Testis (tissue), 3 donors: Measurements from ENCODE around the gene PEAR1. TPM values are rescaled to one million over a fixed set of nuclear protein-coding genes. Genes with fewer than 3 reads are reported as not detected.

Experiments
- DNase-seq: peaks from one replicate; pipeline ENCODE4 v3.0.0-alpha.2; 2019
- H3K27ac ChIP-seq, 2 donors: fragments of 200-600 bp; sonication (generic); one replicate each; pipeline ENCODE4 v1.5.1; 2019
- H3K27me3 ChIP-seq: fragments of 200-600 bp; sonication (generic); one replicate; pipeline ENCODE4 v1.5.1; 2019
- H3K36me3 ChIP-seq: fragments of 200-600 bp; sonication (generic); one replicate; pipeline ENCODE4 v1.5.1; 2017; ENCODE audit warnings: low read depth; ENCODE audit errors: missing control alignments
- H3K4me1 ChIP-seq: fragments of 200-600 bp; sonication (generic); one replicate; pipeline ENCODE4 v1.5.1; 2019
- H3K4me3 ChIP-seq, 2 donors: fragments of 200-600 bp; sonication (generic); one replicate each; pipeline ENCODE4 v1.5.1; 2017 to 2019
- H3K9me3 ChIP-seq: fragments of 200-600 bp; sonication (generic); one replicate; pipeline ENCODE4 v1.5.1; 2017
- POLR2A ChIP-seq: fragments of 450-650 bp; IDR thresholded peaks from one replicate; pipeline ENCODE4 v1.6.1; 2017; ENCODE audit warnings: antibody characterized with exemption, mild to moderate bottlenecking, moderate library complexity
- WGBS, 2 donors: methylation state at CpG; one replicate each; pipeline ENCODE4 v1.1.5; 2018; 5-methylcytosine and 5-hydroxymethylcytosine counted together
- intact Hi-C: fragments of 100-400 bp; cut with DNase I; formaldehyde crosslinking; loops from one replicate; pipeline ENCODE4 v1.15.1; 2023; ENCODE audit warnings: low total_unique reads
- polyA plus RNA-seq: library from polyadenylated mRNA; stranded (reverse); fragments of 350-450 nt; fragmentation: Illumina TruSeq; extraction: RNeasy Lipid Tissue Mini Kit (QIAGEN cat#74804); gene quantifications from one replicate; pipeline ENCODE4 v1.2.3, GENCODE V29; 2014; ENCODE audit warnings: low read depth, low replicate concordance; ENCODE audit not compliant: insufficient read depth
- total RNA-seq, 2 donors: library from RNA; depleted of rRNA; stranded (reverse); fragments of >200 nt; gene quantifications; one replicate each; pipeline ENCODE4 v1.2.3, GENCODE V29; 2016
- TF ChIP-seq, protein P1 (sequence below), 3 experiments: fragments of 450-650 bp in 2 of 3; fragments of 200-600 bp in 1 of 3; sonication (generic) in 1 of 3; IDR thresholded peaks; one replicate each; pipeline ENCODE4 v1.5.1; 2016 to 2019; ENCODE audit warnings: antibody characterized with exemption in 3 of 3, mild to moderate bottlenecking in 2 of 3, moderate library complexity in 1 of 3

Gene PEAR1
- total and polyA plus RNA-seq, 3 donors from 2014 or later, result 10.5 to 13.8 (median 13.8) TPM

DNA sequence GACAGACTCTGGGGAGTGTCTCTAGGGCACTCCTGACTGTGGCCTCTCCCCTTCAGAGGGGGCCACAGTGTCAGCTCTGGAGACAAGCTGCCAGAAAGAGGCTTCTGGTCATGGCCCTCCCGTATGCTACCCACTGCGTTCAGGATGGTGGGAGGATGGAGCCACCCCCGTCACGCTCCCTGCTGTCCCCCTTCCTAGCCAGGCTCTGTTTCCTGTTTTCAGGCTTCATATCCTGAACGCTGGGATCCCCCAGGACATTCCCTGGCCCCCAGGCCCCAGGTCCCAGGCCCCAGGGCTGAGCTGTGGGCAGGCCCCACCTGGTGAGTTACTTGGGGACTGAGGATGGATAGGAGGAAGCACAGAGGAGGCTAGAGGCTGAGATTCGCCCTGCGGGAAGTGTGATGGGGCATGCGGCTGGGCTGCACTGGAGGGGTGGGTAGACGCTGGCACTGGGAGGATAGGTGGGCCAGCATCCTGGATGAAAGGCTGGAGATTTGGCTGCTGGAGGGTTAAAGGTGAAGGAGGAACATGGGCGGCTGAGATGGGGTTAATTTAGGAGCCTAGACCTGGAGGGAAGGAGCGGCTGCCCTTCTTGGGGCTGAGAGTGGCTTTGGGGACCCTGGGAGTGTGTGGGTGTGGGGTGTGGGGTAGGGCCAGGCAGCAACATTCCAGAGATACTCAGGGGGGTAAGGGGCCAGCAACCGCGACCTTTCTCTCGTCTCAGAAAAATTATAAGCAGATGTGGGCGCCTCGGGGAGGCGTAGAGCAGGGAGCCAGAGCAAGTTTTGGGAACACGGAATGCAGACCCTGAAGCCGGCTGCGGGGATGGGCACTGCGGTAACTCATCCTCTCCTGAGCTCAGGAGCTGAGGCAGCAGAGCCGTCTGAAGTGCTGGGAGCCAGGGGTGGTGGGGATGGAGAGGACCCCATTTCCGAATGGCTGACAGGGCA lies 8.7 kb downstream of the PEAR1 start:
- peaks cover 56% of the 10 kb centered on the region for H3K4me1 ChIP-seq

DNA sequence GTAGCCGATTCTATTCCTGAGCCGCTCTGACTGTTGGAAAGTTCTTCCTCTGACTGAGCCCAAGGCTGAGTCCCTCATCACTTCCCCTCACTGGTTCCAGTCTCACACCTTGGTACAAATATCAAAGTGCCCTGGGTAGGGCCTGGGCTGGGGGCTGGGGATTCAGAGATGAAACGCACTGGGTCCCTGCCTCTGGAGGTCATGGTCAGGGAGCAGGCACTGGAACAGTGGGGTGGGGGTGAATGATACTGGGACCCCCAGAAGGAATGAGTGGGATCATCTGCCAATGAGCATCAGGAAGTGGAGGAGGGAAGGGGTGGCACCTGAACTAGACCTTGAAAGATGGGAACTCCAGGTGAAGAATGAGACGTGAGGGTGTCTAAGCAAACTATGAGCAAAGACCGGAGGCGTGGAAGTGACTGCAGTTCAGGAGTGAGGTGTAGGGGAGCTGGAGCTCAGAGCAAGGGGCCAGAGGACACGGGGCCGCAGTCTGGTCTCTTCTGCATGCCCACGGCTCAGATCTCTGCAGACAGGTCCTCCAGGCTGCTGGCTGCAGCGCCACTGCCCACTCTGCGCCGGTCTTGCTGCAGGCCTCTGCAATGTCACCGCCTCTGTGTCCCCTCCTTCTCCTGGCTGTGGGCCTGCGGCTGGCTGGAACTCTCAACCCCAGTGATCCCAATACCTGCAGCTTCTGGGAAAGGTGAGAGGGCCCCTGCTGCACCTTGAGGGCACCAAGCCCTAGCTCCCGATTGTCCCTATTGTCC lies 10.0 kb downstream of the PEAR1 start:
- intact Hi-C loops, result no loop called here
- no peaks in the 10 kb centered on the region for H3K27me3 ChIP-seq
- H3K9me3 ChIP-seq, result no peaks in the 10 kb centered on the region
- H3K36me3 ChIP-seq, result no peaks in the 10 kb centered on the region
- WGBS, 2 donors, result 50 to 72% methylated on average over 15 of the region's 15 CpGs
- peaks cover 52% of the 10 kb centered on the region for H3K4me1 ChIP-seq
- H3K27ac ChIP-seq, result peak overlapping the region in 1 of 2 donors; percentile 45
- TF ChIP-seq, protein P1, sequence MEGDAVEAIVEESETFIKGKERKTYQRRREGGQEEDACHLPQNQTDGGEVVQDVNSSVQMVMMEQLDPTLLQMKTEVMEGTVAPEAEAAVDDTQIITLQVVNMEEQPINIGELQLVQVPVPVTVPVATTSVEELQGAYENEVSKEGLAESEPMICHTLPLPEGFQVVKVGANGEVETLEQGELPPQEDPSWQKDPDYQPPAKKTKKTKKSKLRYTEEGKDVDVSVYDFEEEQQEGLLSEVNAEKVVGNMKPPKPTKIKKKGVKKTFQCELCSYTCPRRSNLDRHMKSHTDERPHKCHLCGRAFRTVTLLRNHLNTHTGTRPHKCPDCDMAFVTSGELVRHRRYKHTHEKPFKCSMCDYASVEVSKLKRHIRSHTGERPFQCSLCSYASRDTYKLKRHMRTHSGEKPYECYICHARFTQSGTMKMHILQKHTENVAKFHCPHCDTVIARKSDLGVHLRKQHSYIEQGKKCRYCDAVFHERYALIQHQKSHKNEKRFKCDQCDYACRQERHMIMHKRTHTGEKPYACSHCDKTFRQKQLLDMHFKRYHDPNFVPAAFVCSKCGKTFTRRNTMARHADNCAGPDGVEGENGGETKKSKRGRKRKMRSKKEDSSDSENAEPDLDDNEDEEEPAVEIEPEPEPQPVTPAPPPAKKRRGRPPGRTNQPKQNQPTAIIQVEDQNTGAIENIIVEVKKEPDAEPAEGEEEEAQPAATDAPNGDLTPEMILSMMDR (IDR thresholded peaks at IDR 0.05), result no peak
- H3K4me3 ChIP-seq, result no peak overlapping the region
- DNase-seq, result no peak

More for the DNA sequence above, 8.7 kb downstream of the PEAR1 start:
- intact Hi-C loops, result no loop called here
- no peaks in the 10 kb centered on the region for H3K36me3 ChIP-seq
- WGBS, 2 donors, result 60 to 61% methylated on average over 17 to 22 of the region's 23 CpGs
- no peaks in the 10 kb centered on the region for H3K27me3 ChIP-seq
- no peak for DNase-seq
- no peak overlapping the region for H3K4me3 ChIP-seq
- H3K27ac ChIP-seq, result peak overlapping the region; percentile 7 to 13
- H3K9me3 ChIP-seq, result no peaks in the 10 kb centered on the region
- no peak for TF ChIP-seq POLR2A
- TF ChIP-seq, protein P1 (IDR thresholded peaks at IDR 0.05), result no peak

DNA sequence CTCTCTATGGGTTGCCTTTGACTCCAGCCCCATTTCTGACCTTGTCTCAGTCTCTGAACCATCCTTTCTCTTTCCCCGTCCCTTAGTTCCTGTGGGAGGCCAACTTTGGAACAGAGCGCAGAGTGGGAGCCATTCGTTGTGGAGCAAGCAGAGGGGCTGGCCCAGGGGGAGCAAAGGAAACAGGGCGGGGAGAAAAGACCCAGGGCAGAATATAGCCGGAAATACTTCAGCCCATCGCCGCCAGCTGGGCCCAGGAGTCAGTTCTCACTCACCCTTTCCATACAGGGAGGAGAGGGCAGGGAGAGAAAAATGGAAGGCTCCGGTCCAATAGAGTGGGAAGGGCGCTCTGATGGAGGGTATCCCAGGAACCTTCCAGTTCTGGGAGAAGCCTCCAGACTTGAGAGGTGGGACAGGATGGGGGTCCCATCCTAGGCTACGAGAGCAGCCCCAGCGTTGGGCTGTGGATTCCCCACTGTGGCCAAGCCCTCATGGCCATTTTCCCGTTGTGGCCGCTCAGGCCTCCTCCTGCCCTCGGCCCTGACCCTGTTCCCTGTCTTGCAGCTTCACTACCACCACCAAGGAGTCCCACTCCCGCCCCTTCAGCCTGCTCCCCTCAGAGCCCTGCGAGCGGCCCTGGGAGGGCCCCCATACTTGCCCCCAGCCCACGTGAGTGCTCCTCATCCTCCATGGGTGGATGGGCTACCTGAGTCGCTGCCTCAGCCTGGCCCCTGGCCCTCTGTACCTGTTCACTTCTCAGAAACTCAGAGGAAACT lies 10.9 kb downstream of the PEAR1 start:
- H3K27ac ChIP-seq, result peak overlapping the region in 1 of 2 donors; percentile 45
- H3K9me3 ChIP-seq, result no peaks in the 10 kb centered on the region
- no peaks in the 10 kb centered on the region for H3K36me3 ChIP-seq
- DNase-seq, result no peak
- TF ChIP-seq, protein P1 (IDR thresholded peaks at IDR 0.05), result no peak
- TF ChIP-seq POLR2A, result no peak
- intact Hi-C loops, result no loop called here
- peaks cover 52% of the 10 kb centered on the region for H3K4me1 ChIP-seq
- no peaks in the 10 kb centered on the region for H3K27me3 ChIP-seq
- H3K4me3 ChIP-seq, result no peak overlapping the region
- WGBS, 2 donors, result 45 to 53% methylated on average over 19 of the region's 19 CpGs

DNA sequence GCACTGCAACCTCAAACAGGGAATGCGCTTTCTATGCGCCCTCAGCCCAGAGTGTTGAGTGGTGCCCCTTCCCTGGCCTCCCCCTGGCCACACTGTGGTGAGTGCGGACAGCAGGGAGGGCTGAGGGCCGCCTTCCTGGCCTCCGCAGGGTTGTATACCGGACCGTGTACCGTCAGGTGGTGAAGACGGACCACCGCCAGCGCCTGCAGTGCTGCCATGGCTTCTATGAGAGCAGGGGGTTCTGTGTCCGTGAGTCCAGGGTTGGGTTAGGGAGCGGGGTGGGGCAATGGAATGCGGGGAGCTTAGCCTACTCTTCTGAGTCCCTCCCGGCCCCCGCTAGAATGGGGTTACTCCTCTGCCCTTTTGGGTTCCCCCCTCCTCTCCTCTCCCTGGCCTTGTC lies 11.7 kb downstream of the PEAR1 start:
- intact Hi-C loops, result no loop called here
- H3K4me1 ChIP-seq, result peaks cover 47% of the 10 kb centered on the region
- WGBS, 2 donors, result 63 to 68% methylated on average over 10 to 16 of the region's 16 CpGs
- no peak overlapping the region for H3K4me3 ChIP-seq
- no peaks in the 10 kb centered on the region for H3K27me3 ChIP-seq
- H3K27ac ChIP-seq, result no peak overlapping the region
- H3K9me3 ChIP-seq, result no peaks in the 10 kb centered on the region
- H3K36me3 ChIP-seq, result no peaks in the 10 kb centered on the region
- no peak for DNase-seq
- TF ChIP-seq, protein P1 (IDR thresholded peaks at IDR 0.05), result no peak
- TF ChIP-seq POLR2A, result no peak
